IMR-90 (cell line): ENCODE data around the gene CLASP1. TPM values are rescaled to one million over a fixed set of nuclear protein-coding genes. Genes with fewer than 3 reads are reported as not detected.
"Not testable (repeated sequence)": the region's sequence is repeated elsewhere in the genome, so short reads cannot be mapped to it uniquely, and the experiment has no call there.

Experiments used
- ATAC-seq: fragments of 200-7000 bp; cut with Tn5 transposase; 2 replicates; pipeline ENCODE4 v1.9.1; 2020; ENCODE audit warnings: low read depth, mild to moderate bottlenecking, moderate library complexity
- BruUV-seq: library from RNA; stranded (reverse); fragments of 400-500 nt; replicated peaks from 2 replicates; lab custom pipeline; 2021; lab: Mats Ljungman, UMichigan
- CTCF ChIA-PET: fragments of 300-600 bp; formaldehyde crosslinking; extraction: SDS; loops from one replicate; lab custom pipeline; 2021; ENCODE audit warnings: antibody characterized with exemption; lab: Yijun Ruan, JAX
- POLR2A ChIA-PET: fragments of 300-600 bp; sonication (Branson Sonifier 250); formaldehyde crosslinking; loops from one replicate; lab custom pipeline; 2022; ENCODE audit warnings: antibody characterized with exemption; ENCODE audit not compliant: unreplicated experiment; lab: Charles Lee
- DNase-seq: peaks from one replicate; pipeline ENCODE4 v3.0.0; 2013
- H2AFZ ChIP-seq: replicated peaks from 2 replicates; pipeline ENCODE3; 2013; ENCODE audit warnings: low read length, mild to moderate bottlenecking; ENCODE audit not compliant: poor library complexity
- H2AK5ac ChIP-seq: 2 replicates; pipeline ENCODE4 v1.6.1; 2013; ENCODE audit warnings: low read depth, low read length, inconsistent platforms
- H2AK9ac ChIP-seq: replicated peaks from 2 replicates; pipeline ENCODE3; 2013; ENCODE audit warnings: mild to moderate bottlenecking, low read depth, low read length, moderate library complexity; ENCODE audit not compliant: poor library complexity
- H2BK120ac ChIP-seq: 2 replicates; pipeline ENCODE4 v1.6.1; 2013; ENCODE audit warnings: low read depth, low read length, inconsistent platforms
- H2BK15ac ChIP-seq: 3 replicates; pipeline ENCODE4 v1.6.1; 2013; ENCODE audit warnings: low read depth, low read length, inconsistent platforms
- H2BK20ac ChIP-seq: 2 replicates; pipeline ENCODE4 v1.6.1; 2013; ENCODE audit warnings: low read depth, mild to moderate bottlenecking, inconsistent platforms, low read length, moderate library complexity
- H2BK5ac ChIP-seq: 2 replicates; pipeline ENCODE4 v1.6.1; 2013; ENCODE audit warnings: mild to moderate bottlenecking, low read depth, low read length, inconsistent platforms; ENCODE audit not compliant: poor library complexity, severe bottlenecking
- H3K14ac ChIP-seq: replicated peaks from 2 replicates; pipeline ENCODE4 v1.6.1; 2013; ENCODE audit warnings: low read depth, low read length, inconsistent platforms
- H3K18ac ChIP-seq: 2 replicates; pipeline ENCODE4 v1.6.1; 2013; ENCODE audit warnings: low read depth, low read length, control low read depth
- H3K23ac ChIP-seq: 2 replicates; pipeline ENCODE4 v1.6.1; 2013; ENCODE audit warnings: low read depth, low read length, inconsistent platforms
- H3K27ac ChIP-seq: 2 replicates; pipeline ENCODE4 v1.5.1; 2013; ENCODE audit warnings: mild to moderate bottlenecking, control low read depth, low read length; ENCODE audit not compliant: insufficient read depth
- H3K27me3 ChIP-seq: 2 replicates; pipeline ENCODE4 v1.6.1; 2013; ENCODE audit warnings: low read length; ENCODE audit not compliant: control insufficient read depth, insufficient read depth
- H3K36me3 ChIP-seq: 2 replicates; pipeline ENCODE4 v1.6.1; 2013; ENCODE audit warnings: low read length, mixed read lengths; ENCODE audit not compliant: control insufficient read depth, insufficient read depth
- H3K4ac ChIP-seq: 2 replicates; pipeline ENCODE4 v1.6.1; 2013; ENCODE audit warnings: low read depth, low read length, inconsistent platforms
- H3K4me1 ChIP-seq: 2 replicates; pipeline ENCODE4 v1.6.1; 2013; ENCODE audit warnings: low read length, mixed read lengths; ENCODE audit not compliant: control insufficient read depth, insufficient read depth
- H3K4me2 ChIP-seq: 2 replicates; pipeline ENCODE4 v1.6.1; 2013; ENCODE audit warnings: low read depth, mild to moderate bottlenecking, control low read depth, low read length, moderate library complexity
- H3K4me3 ChIP-seq: 2 replicates; pipeline ENCODE4 v1.5.1; 2013; ENCODE audit warnings: low read depth, mild to moderate bottlenecking, control low read depth, low read length, moderate library complexity; ENCODE audit not compliant: insufficient read depth
- H3K56ac ChIP-seq: 2 replicates; pipeline ENCODE4 v1.6.1; 2013; ENCODE audit warnings: low read length, inconsistent platforms; ENCODE audit not compliant: insufficient read depth; ENCODE audit errors: extremely low read depth
- H3K79me1 ChIP-seq, 2 experiments: 2 replicates each; pipeline ENCODE4 v1.6.1; 2013; ENCODE audit warnings: low read length in 2 of 2, inconsistent platforms in 1 of 2, low read depth in 1 of 2
- H3K9ac ChIP-seq: 2 replicates; pipeline ENCODE4 v1.6.1; 2013; ENCODE audit warnings: low read depth, low read length, control low read depth
- H3K9me1 ChIP-seq: 2 replicates; pipeline ENCODE4 v1.6.1; 2013; ENCODE audit warnings: low read length, inconsistent platforms; ENCODE audit not compliant: insufficient read depth
- H3K9me3 ChIP-seq: 2 replicates; pipeline ENCODE4 v1.6.1; 2013; ENCODE audit warnings: low read length; ENCODE audit not compliant: control insufficient read depth, insufficient read depth
- H4K20me1 ChIP-seq: 2 replicates; pipeline ENCODE4 v1.6.1; 2013; ENCODE audit warnings: low read length, inconsistent platforms; ENCODE audit not compliant: insufficient read depth
- H4K5ac ChIP-seq: 2 replicates; pipeline ENCODE4 v1.6.1; 2013; ENCODE audit warnings: mild to moderate bottlenecking, low read depth, low read length, control low read depth
- H4K8ac ChIP-seq, 2 experiments: 2 replicates each; pipeline ENCODE4 v1.6.1; 2013; ENCODE audit warnings: low read depth in 2 of 2, low read length in 2 of 2, control low read depth in 1 of 2, inconsistent platforms in 1 of 2
- H4K91ac ChIP-seq: 2 replicates; pipeline ENCODE4 v1.6.1; 2013; ENCODE audit warnings: low read depth, low read length, inconsistent platforms; ENCODE audit not compliant: insufficient read depth
- FOS ChIP-seq: fragments of 150-350 bp; IDR thresholded peaks from 2 replicates; pipeline ENCODE4 v1.6.1; 2016; ENCODE audit warnings: low read depth, low read length
- RCOR1 ChIP-seq: IDR thresholded peaks from 2 replicates; pipeline ENCODE4 v1.6.1; 2012; ENCODE audit warnings: mild to moderate bottlenecking, low read length, improper control_type of control experiment; ENCODE audit not compliant: insufficient replicate concordance
- WGBS, 2 experiments: methylation state at CpG; one replicate each; pipeline versions ENCODE4 v1.1.5 to v1.1.7; 2013; ENCODE audit warnings: missing lambda C conversion rate in 2 of 2; ENCODE audit not compliant: insufficient read length in 1 of 2; ENCODE audit errors: extremely low coverage in 2 of 2; 5-methylcytosine and 5-hydroxymethylcytosine counted together
- dilution Hi-C: fragments of 300-500 bp; cut with HindIII; formaldehyde crosslinking; loops from one replicate; pipeline ENCODE4 v1.14.3; 2018; ENCODE audit warnings: low sequenced_read_pairs; ENCODE audit not compliant: unreplicated experiment
- in situ Hi-C: fragments of 300-500 bp; cut with MboI; formaldehyde crosslinking; loops from 3 replicates; pipeline ENCODE4 v1.14.3; 2019; ENCODE audit warnings: low sequenced_read_pairs, inconsistent platforms, mixed read lengths
- intact Hi-C: fragments of 100-400 bp; cut with micrococcal nuclease; formaldehyde crosslinking; loops from 2 replicates; pipeline ENCODE4 v1.10.0; 2022
- polyA plus RNA-seq, 3 experiments: library from polyadenylated mRNA; depleted of rRNA; stranded (reverse); fragments of >200 nt; gene quantifications; 2 replicates each; pipeline ENCODE4 v1.2.3, GENCODE V29; 2012; ENCODE audit warnings: low replicate concordance in 1 of 3
- total RNA-seq: library from RNA; depleted of rRNA; stranded (reverse); fragments of >200 nt; gene quantifications from 2 replicates; pipeline ENCODE4 v1.2.3, GENCODE V29; 2012

CLASP1 gene
- total and polyA plus RNA-seq, 2 of the 4 experiments (the other 2 are of a cell fraction), result 12.3 to 33.7 TPM

DNA sequence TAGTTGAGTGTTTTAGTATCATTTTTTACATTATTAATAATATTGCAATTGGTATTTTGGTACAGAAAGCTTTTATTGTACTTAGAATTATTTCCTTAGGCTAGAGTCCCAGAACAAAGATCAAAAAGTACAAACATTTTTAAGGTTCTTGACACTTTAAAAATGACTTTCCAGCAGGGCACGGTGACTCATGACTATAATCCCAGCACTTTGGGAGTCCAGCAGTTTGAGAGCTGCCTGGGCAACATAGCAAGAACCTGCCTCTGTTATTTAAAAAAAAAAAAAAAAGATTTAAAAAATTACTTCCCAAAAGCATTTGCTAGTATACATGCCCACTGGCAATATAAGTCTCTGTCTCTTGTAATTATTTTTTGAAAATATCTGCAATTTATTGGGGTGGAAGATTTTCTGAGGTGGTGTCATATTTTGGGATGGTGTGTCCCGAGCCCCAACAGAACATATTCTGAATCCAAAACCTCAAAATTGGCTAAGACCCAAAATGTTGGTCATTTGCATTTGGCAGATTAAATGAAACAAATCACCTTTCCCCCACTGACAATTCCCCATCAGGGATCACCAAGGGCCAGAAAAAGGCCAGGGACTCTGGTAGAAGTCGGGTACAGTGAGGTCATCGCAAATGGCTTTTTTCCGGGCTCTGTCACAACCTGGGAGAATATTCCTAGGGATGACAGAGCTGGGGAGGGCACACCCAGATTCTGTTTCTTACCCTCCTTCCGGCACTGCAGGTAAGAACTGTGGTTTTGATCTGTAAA, 45.3 kb upstream of the CLASP1 start:
- H2BK5ac ChIP-seq, result no peak overlapping the region
- H4K91ac ChIP-seq, result no peak overlapping the region
- no peak overlapping the region for H2AFZ ChIP-seq
- no peak overlapping the region for H3K27ac ChIP-seq
- ATAC-seq (peak; percentile 65), DNase-seq (peak; percentile 69)
- ChIA-PET POLR2A (no interaction called here), CTCF (no interaction called here)
- H3K27me3 ChIP-seq, result peaks cover 2% of the 10 kb centered on the region; the same call in 1 of the 2 replicates
- H3K56ac ChIP-seq, result no peak overlapping the region
- WGBS, 2 experiments, result no CpG with 5 or more reads among the region's 6 CpGs
- no peaks in the 10 kb centered on the region; the same call in 1 of the 2 replicates for H4K20me1 ChIP-seq
- peak overlapping the region; percentile 35; the same call in 1 of the 2 replicates for H2BK20ac ChIP-seq
- no peaks in the 10 kb centered on the region for H3K36me3 ChIP-seq
- peak overlapping the region; percentile 43; the same call in 1 of the 2 replicates for H2AK5ac ChIP-seq
- TF ChIP-seq FOS (0 out of 2 replicates have a peak, but pooled peaks have one; percentile 23), RCOR1 (no peak)
- no peak overlapping the region; the same call in 1 of the 2 replicates for H3K23ac ChIP-seq
- dilution Hi-C loops (no loop called here), in situ Hi-C loops (no loop called here), intact Hi-C loops (loop anchor here (5.0 kb wide), 1 partner anchor 42 kb away; no protein-coding TSS in a partner anchor)
- H3K79me1 ChIP-seq, result no peaks in the 10 kb centered on the region
- H2AK9ac ChIP-seq, result peak overlapping the region; percentile 16
- H4K8ac ChIP-seq, result no peak overlapping the region
- no peaks in the 10 kb centered on the region for H3K9me3 ChIP-seq
- no peak overlapping the region for H4K5ac ChIP-seq
- no peak overlapping the region for H3K4me3 ChIP-seq
- H3K4ac ChIP-seq, result no peak overlapping the region
- H3K9me1 ChIP-seq, result peaks cover 15% of the 10 kb centered on the region
- no peak overlapping the region for H3K9ac ChIP-seq
- no peak overlapping the region for H2BK120ac ChIP-seq
- H3K18ac ChIP-seq, result no peak overlapping the region
- H3K4me2 ChIP-seq, result no peak overlapping the region
- peaks cover 7% of the 10 kb centered on the region for H3K4me1 ChIP-seq
- no peak overlapping the region for H2BK15ac ChIP-seq
- no peak overlapping the region; the same call in 1 of the 2 replicates for H3K14ac ChIP-seq
- BruUV-seq, result no TSS peak

DNA sequence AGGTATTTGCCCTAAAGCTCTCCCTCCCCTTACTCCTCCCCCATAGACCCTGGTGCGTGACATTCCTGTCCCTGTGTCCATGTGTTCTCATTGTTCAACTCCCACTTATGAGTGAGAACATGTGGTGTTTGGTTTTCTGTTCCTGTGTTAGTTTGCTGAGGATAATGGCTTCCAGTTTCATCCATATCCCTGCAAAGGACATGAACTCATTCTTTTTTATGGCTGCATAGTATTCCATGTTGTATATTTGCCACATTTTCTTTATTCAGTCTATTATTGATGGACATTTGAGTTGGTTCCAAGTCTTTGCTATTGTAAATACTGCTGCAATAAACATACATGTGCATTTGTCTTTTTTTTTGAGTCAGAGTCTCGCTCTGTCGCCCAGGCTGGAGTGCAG, 41.3 kb upstream of the CLASP1 start:
- in situ Hi-C loops, H3K4ac ChIP-seq, ATAC-seq, H2BK5ac ChIP-seq, BruUV-seq, DNase-seq, H3K4me1 ChIP-seq, H3K36me3 ChIP-seq, H3K79me1 ChIP-seq, H3K4me3 ChIP-seq, H3K4me2 ChIP-seq, H2BK20ac ChIP-seq, H4K5ac ChIP-seq, H3K9ac ChIP-seq, H3K14ac ChIP-seq, H3K27me3 ChIP-seq, H4K8ac ChIP-seq, intact Hi-C loops, H2AK5ac ChIP-seq, dilution Hi-C loops, H3K9me1 ChIP-seq, H4K91ac ChIP-seq, H2AFZ ChIP-seq, H2BK15ac ChIP-seq, H3K23ac ChIP-seq, H3K9me3 ChIP-seq, H4K20me1 ChIP-seq, H2BK120ac ChIP-seq, H3K27ac ChIP-seq, POLR2A ChIA-PET, CTCF ChIA-PET, H3K18ac ChIP-seq, H2AK9ac ChIP-seq, H3K56ac ChIP-seq: not testable (repeated sequence)
- WGBS, 2 experiments, result 90% methylated on average over 2 of the region's 3 CpGs; no CpG with 5 or more reads in 1 of the 2 experiments
